DMS153 treated with DMSO at 0.1 percent for 48 hours (cell line): ENCODE results near the gene IGF2BP2.

Experiments used
- DNase-seq: peaks from one replicate; lab custom pipeline; 2025; ENCODE audit not compliant: unreplicated experiment; lab: John Stamatoyannopoulos, UW

The IGF2BP2 gene

DNA sequence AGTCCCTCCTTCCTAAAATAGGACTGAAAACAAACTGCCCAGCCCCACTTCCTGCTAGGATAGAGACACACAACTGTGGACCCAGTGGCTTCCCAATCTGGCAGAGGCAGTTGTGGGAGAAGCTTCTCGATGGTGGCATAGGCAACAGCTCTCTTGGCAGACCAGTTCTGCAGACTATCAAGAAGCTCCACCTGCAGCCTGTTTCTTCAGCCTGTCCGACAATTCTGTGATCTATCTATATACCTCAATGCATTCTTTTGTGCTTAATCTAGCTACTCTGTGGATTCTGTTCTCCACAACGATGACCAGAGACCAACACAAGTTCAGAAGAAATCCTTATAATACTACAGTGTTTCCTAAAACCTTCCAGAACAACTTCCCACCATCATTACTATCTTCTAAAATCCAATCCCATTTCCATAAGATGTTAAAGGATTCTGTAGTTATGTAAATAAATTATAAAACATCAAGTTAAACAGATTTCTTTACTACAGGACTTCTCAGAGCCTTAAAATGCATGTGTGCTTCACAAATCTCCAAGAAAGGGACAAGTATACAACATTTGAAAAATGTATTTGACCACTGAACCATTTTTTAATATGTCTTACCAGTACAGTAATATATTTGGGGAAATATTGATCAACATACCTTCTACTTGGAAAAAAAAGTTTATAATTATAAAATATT lies 57.7 kb downstream of the IGF2BP2 start:
- no peak for DNase-seq

GRCh38 chr3:185766329-185767001 lies 58.4 kb downstream of the IGF2BP2 start:
- no peak for DNase-seq

- DNase-seq = no peak
Measured at GRCh38 chr3:185764980-185765370, 59.9 kb downstream of the IGF2BP2 start.

DNA sequence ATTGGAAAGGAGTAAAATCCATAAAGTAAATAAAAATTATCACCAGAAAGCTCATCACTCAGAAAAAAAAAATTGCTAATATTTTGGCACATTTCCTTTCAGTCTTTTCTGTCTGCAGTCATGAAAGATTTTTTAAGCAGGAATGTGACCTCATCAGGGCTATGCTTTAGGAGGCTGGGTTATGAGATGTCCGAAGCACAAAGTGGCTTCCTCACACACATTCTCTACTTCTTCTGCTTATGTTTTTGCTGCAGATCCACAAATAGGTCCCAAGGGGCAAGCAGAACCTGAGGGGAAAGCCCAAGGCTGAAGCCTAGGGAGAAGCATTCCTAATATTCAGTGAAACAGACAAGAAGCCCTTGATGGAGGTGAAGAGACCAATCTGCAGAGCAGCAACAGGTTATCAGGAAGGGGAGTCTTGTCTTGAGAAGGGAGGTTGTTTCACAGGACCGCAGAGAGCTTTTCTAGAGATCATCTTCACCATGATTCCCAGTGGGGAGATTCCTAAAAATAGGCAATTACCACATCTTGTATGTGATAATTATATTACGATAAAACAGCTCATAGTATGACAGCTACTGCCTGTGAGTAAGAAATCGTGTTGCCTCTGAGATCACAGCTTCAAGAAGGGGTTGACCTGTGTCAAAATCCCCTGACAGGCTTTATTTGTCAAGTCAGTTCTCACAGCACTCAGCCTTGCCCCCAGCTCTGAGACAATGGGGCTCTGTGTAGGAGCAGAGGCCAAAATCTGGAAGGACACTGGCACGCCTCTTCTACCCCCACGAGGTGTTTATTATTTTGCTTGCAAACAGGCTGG lies 60.5 kb downstream of the IGF2BP2 start:
- DNase-seq = no peak

- DNase-seq = no peak
Measured at GRCh38 chr3:185763347-185764005, 61.4 kb downstream of the IGF2BP2 start.

DNA sequence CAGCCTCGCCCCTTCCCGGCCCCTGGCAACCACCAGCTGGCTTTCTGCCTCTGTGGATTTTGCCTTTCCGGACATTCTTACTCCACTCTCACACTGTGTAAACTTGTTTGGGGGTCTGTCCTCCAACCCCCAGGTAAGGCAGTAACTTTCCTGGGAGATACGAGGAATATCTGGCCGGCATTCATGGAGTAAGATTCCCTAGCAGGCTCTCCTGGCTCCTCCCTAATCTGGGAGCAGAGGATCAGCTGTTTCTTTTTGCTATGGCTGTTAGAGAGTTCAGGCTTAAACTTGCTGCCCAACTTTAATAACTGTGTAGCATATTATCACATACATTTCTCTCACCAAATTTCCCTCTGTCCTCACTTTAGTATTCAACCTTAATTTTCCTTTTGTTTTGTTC lies 64.3 kb downstream of the IGF2BP2 start:
- DNase-seq = no peak

DNA sequence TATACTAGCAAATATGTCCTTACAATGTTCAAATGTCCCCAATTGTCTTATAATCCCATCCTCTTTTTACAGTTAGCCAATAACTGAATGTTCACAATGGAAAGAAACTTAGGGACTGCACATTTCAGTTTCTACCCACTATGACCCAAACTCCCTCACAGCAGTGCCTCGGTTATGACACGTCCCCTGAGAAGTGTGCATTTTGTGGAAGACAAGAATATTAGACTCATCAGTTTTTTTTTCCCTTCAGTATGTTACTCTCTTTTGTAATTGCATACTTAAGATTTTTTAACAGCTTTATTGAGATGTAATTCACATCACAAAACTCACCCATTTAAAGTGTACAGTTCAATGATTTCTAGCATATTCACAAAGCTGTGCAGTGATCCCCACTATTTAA lies 64.8 kb downstream of the IGF2BP2 start:
- no peak for DNase-seq

- DNase-seq = no peak
Measured at GRCh38 chr3:185759512-185759911, 65.3 kb downstream of the IGF2BP2 start.

GRCh38 chr3:185758912-185759311 lies 65.9 kb downstream of the IGF2BP2 start:
- peak; percentile 49 for DNase-seq

- DNase-seq = no peak
Measured at GRCh38 chr3:185757176-185757575, 67.7 kb downstream of the IGF2BP2 start.

DNA sequence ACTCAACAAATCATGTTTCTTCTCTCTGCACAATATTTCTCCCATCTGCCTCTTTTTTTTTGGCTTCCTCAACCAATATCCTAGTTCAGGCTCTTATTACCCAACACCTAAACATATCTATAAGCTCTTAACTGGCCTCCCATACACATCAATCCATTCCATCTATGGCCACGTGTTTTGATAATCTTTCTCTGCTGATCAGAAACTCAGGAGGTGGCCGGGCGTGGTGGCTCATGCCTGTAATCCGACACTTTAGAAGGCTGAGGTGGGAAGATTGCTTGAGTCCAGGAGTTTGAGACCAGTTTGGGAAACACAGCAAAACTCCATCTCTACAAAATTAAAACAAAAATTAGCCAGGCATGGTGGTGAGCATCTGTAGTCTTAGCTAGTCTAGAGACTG lies 68.4 kb downstream of the IGF2BP2 start:
- DNase-seq = no peak

GRCh38 chr3:185754920-185755319 lies 69.9 kb downstream of the IGF2BP2 start:
- DNase-seq = no peak

DNA sequence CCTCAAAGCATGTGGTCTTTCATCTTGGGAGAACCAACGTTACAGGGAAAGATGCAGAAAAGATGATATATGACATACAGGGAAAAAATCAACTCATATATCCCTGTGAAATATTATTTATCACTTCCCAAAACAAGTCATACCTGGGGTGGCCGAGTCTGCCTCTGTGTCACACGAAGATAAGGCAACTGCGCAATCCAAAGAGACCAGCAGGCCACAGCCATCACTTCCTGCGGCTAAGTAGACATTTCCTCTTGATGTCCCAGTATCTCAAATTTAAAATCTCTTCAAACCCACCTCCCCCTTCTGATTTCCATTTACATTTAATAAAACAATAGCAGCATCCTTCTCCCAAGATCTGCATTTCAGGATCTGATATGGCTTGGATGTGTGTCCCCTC lies 71.5 kb downstream of the IGF2BP2 start:
- no peak for DNase-seq

- no peak for DNase-seq
Measured at GRCh38 chr3:185750702-185751101, 74.1 kb downstream of the IGF2BP2 start.

GRCh38 chr3:185750015-185750414 lies 74.8 kb downstream of the IGF2BP2 start:
- no peak for DNase-seq

DNA sequence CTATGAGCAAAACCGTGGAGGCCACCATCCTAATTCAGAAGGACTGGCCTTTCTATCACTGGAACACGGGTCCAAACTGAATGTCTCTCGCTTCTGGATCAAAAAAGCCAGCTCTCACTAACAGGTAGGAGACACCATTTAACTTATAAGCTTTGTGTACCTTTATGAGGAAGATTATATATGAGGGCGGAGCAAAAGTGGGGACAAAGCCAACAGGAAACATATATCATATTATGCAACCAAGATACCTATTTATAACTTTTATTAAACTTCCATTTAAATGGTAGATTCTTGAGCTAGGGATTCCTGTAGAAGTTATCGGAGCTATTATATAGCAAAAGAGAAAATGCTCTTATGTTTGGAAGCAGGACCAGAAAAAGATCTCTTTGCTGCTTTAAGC lies 78.4 kb downstream of the IGF2BP2 start:
- no peak for DNase-seq

DNA sequence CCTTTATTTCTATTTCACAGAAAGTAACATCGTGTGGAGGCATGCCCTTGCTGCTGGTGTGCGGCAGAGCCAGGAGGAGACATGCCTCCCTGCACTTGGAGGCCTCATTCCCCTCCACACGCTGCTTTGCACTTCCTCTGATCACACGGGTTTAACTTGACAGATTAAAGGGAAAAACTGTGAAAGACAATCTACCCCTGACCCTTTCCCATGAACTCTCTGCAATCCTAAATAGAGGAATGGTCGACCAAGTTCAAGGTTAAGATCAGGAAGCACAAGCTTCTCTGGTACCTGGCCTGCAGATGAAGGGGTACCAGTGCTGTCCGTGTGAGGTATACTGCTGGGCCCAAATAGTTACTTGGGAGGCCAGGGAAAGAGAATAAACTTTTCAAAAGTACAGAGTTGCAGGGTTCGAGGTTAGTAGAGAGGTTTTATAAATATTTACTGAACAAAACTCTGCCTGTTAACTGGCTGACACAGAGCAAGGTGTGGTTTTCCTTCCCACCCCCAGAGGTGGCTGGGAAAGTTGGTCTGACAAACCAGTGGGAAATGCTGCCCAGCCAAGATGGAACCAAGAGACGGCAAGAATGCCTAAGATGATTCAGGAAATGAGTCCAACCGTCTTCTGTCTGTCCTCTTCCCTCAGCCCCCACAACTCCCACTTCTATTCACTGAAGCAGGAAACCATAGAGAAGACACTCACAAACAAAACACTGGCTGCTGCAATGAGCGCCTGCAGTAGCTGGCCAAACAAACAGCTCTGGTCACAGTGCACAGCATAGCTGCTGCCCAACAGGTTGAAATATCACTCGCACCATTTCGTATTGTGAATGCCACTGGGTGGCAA lies 79.6 kb downstream of the IGF2BP2 start:
- DNase-seq = no peak

GRCh38 chr3:185741586-185741985 lies 83.3 kb downstream of the IGF2BP2 start:
- DNase-seq = no peak

DNA sequence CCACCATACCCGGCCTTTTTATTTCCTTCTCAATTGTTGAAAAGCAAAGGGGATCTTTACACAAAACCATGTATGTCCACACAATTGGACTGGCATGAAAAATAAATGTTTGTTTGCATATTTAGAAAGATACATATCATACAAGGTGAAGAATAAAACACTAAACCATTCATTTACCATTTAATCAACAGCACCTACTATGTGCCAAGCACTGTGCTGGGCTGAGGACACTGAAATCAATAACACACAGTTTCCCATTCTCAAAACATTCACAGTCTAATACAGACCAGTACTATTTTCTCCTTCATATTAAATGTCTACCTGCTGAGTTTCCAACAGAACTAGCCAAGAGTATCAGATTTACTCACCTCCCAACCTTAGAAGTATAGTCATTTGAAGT lies 84.7 kb downstream of the IGF2BP2 start:
- DNase-seq = no peak

DNA sequence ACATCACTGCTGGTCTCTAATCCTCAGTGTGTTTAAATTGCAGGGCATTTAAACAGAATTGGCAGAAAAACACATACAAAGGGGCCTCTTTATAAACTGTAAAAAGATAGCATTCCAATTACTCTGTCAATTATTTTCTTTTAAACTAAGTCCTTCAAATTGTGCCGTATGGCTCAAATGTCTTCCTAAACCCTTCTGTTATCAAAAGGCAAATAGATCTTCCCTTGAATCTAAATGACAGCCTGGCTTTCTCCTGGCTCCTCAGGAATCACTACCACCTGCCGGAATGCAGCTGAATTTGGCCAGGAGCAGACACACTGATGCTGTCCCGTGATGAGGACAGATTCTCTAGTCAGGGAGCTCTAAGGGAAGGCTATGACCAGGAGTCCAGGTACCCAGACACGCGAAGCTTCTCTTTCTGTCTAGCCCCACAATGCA lies 85.6 kb downstream of the IGF2BP2 start:
- DNase-seq = no peak
